GM23338 (cell line): ENCODE measurements around the gene CDC27. TPM values are rescaled to one million over a fixed set of nuclear protein-coding genes. Genes with fewer than 3 reads are reported as not detected.
A peak's percentile ranks its signal among the peaks of the same experiment; 100 is the strongest.

Source experiments
- ATAC-seq: fragments of 200-7000 bp; cut with Tn5 transposase; 3 replicates; pipeline ENCODE4 v1.9.1; 2020
- DNase-seq: peaks from one replicate; pipeline ENCODE4 v3.0.0-alpha.2; 2015; ENCODE audit warnings: low spot score
- H2AFZ ChIP-seq: fragments of 200-600 bp; sonication (generic); 2 replicates; pipeline ENCODE4 v1.8.0; 2016; ENCODE audit warnings: antibody characterized with exemption, mild to moderate bottlenecking, moderate library complexity
- H3F3A ChIP-seq: fragments of 200-600 bp; sonication (generic); replicated peaks from 2 replicates; pipeline ENCODE4 v1.8.0; 2017; ENCODE audit warnings: antibody characterized with exemption, mixed run types, low read depth
- H3K27ac ChIP-seq: fragments of 200-600 bp; sonication (generic); 2 replicates; pipeline ENCODE4 v1.6.1; 2016; ENCODE audit warnings: low read depth
- H3K27me3 ChIP-seq: fragments of 200-600 bp; sonication (generic); 2 replicates; pipeline ENCODE4 v1.8.0; 2016; ENCODE audit warnings: mild to moderate bottlenecking, mixed run types, moderate library complexity; ENCODE audit not compliant: insufficient read depth
- H3K36me3 ChIP-seq: fragments of 200-600 bp; sonication (generic); 2 replicates; pipeline ENCODE4 v1.8.0; 2016; ENCODE audit warnings: mild to moderate bottlenecking; ENCODE audit not compliant: insufficient read depth
- H3K4me1 ChIP-seq: fragments of 200-600 bp; sonication (generic); 2 replicates; pipeline ENCODE4 v1.8.0; 2016; ENCODE audit warnings: mild to moderate bottlenecking, moderate library complexity; ENCODE audit not compliant: insufficient read depth
- H3K4me2 ChIP-seq: fragments of 200-600 bp; sonication (generic); 2 replicates; pipeline ENCODE4 v1.7.1; 2017; ENCODE audit warnings: mixed run types
- H3K4me3 ChIP-seq: fragments of 200-600 bp; sonication (generic); 2 replicates; pipeline ENCODE4 v1.6.1; 2016; ENCODE audit warnings: mixed run types
- H3K79me2 ChIP-seq: fragments of 200-600 bp; sonication (generic); replicated peaks from 2 replicates; pipeline ENCODE4 v1.8.0; 2017; ENCODE audit warnings: mild to moderate bottlenecking; ENCODE audit not compliant: insufficient read depth
- H3K9me2 ChIP-seq: fragments of 200-600 bp; sonication (generic); 2 replicates; pipeline ENCODE4 v1.8.0; 2017; ENCODE audit not compliant: insufficient read depth
- H4K20me1 ChIP-seq: fragments of 200-600 bp; sonication (generic); replicated peaks from 2 replicates; pipeline ENCODE4 v1.8.0; 2017; ENCODE audit warnings: mild to moderate bottlenecking; ENCODE audit not compliant: insufficient read depth
- H3K27ac Mint-ChIP-seq: 2 replicates; pipeline ENCODE4 v1.8.0; 2020; ENCODE audit warnings: inconsistent platforms, mild to moderate bottlenecking, moderate library complexity, mixed read lengths
- H3K27me3 Mint-ChIP-seq: 3 replicates; pipeline ENCODE4 v1.8.0; 2022; ENCODE audit warnings: low read depth, mild to moderate bottlenecking, moderate library complexity, mixed read lengths, inconsistent platforms; ENCODE audit not compliant: insufficient read depth, poor library complexity
- H3K36me3 Mint-ChIP-seq: 3 replicates; pipeline ENCODE4 v1.8.0; 2021; ENCODE audit warnings: low read depth, mild to moderate bottlenecking, inconsistent platforms, moderate library complexity, mixed read lengths
- H3K4me1 Mint-ChIP-seq: 3 replicates; pipeline ENCODE4 v1.8.0; 2020; ENCODE audit warnings: mild to moderate bottlenecking, inconsistent platforms, mixed read lengths
- H3K4me3 Mint-ChIP-seq: 3 replicates; pipeline ENCODE4 v1.8.0; 2021; ENCODE audit warnings: moderate library complexity, mild to moderate bottlenecking, inconsistent platforms, mixed read lengths
- H3K9me3 Mint-ChIP-seq: 3 replicates; pipeline ENCODE4 v1.8.0; 2020; ENCODE audit warnings: moderate library complexity, mild to moderate bottlenecking, inconsistent platforms, mixed read lengths
- CREB1 ChIP-seq: fragments of 250-450 bp; sonication (Bioruptor Pico); IDR thresholded peaks from 2 replicates; pipeline ENCODE4 v1.5.0; 2020; ENCODE audit warnings: low read depth, mild to moderate bottlenecking, moderate library complexity
- ETS1 ChIP-seq: IDR thresholded peaks from 2 replicates; pipeline ENCODE4 v1.6.1; 2016; ENCODE audit warnings: antibody characterized with exemption
- EZH2phosphoT487 ChIP-seq: fragments of 200-600 bp; sonication (generic); IDR thresholded peaks from one replicate; pipeline ENCODE4 v1.8.1; 2018; ENCODE audit warnings: antibody characterized with exemption; ENCODE audit not compliant: unreplicated experiment
- JUNB ChIP-seq: IDR thresholded peaks from one replicate; pipeline ENCODE4 v1.6.1; 2016; ENCODE audit warnings: antibody characterized with exemption; ENCODE audit not compliant: unreplicated experiment
- NANOG ChIP-seq: IDR thresholded peaks from 2 replicates; pipeline ENCODE4 v1.6.1; 2016; ENCODE audit warnings: antibody characterized with exemption, borderline replicate concordance
- STAT1 ChIP-seq: IDR thresholded peaks from one replicate; pipeline ENCODE4 v1.6.1; 2016; ENCODE audit warnings: antibody characterized with exemption; ENCODE audit not compliant: unreplicated experiment
- ZNF114 ChIP-seq: fragments of 250-450 bp; sonication (Bioruptor Pico); IDR thresholded peaks from 2 replicates; pipeline ENCODE4 v1.5.0; 2020; ENCODE audit warnings: mild to moderate bottlenecking, moderate library complexity
- ZNF331 ChIP-seq: fragments of 250-450 bp; sonication (Bioruptor Pico); IDR thresholded peaks from 2 replicates; pipeline ENCODE4 v1.5.0; 2020; ENCODE audit warnings: low read depth, mild to moderate bottlenecking, moderate library complexity
- polyA plus RNA-seq: library from polyadenylated mRNA; unstranded; fragments of >200 nt; fragmentation: Nextera tagmentation; extraction: Ambion mirVana; gene quantifications from 2 replicates; pipeline ENCODE4 v1.2.1, GENCODE V29; 2016
- total RNA-seq: library from RNA; depleted of rRNA; stranded (reverse); fragments of >200 nt; shearing (Covaris generic); gene quantifications from 2 replicates; pipeline ENCODE4 v1.2.3, GENCODE V29; 2014
- TF ChIP-seq, protein P1 (sequence below): IDR thresholded peaks from one replicate; pipeline ENCODE4 v1.6.1; 2018; ENCODE audit warnings: antibody characterized with exemption; ENCODE audit not compliant: unreplicated experiment
- TF ChIP-seq, protein P2 (sequence below), 2 experiments: fragments of 200-600 bp in 1 of 2; sonication (generic) in 1 of 2; conservative IDR thresholded peaks; 2 replicates each; pipeline versions ENCODE4 v1.5.1 to v1.6.1; 2016 to 2017; ENCODE audit warnings: antibody characterized with exemption in 2 of 2, low read depth in 2 of 2, mild to moderate bottlenecking in 2 of 2, moderate library complexity in 1 of 2

CDC27 gene
- total and polyA plus RNA-seq, 2 experiments from 2014 or later: 49.7 to 85.5 TPM

- no peak overlapping the region for H3K27ac ChIP-seq
- Mint-ChIP-seq H3K27ac (no peak overlapping the region), H3K9me3 (no peaks in the 10 kb centered on the region), H3K36me3 (no peaks in the 10 kb centered on the region), H3K4me1 (peaks cover 13% of the 10 kb centered on the region), H3K4me3 (no peak overlapping the region), H3K27me3 (peaks cover 5% of the 10 kb centered on the region)
- no peak overlapping the region for H3K4me2 ChIP-seq
- peak overlapping the region; percentile 43; the same call in 1 of the 2 replicates for H2AFZ ChIP-seq
- ATAC-seq (no peak), DNase-seq (no peak)
- peaks cover 8% of the 10 kb centered on the region; the same call in 1 of the 2 replicates for H3K4me1 ChIP-seq
- H3K79me2 ChIP-seq: no peaks in the 10 kb centered on the region
- no peaks in the 10 kb centered on the region for H3F3A ChIP-seq
- no peak overlapping the region for H3K4me3 ChIP-seq
- H3K27me3 ChIP-seq: no peaks in the 10 kb centered on the region
- no peaks in the 10 kb centered on the region for H4K20me1 ChIP-seq
- no peaks in the 10 kb centered on the region for H3K9me2 ChIP-seq
- no peak for TF ChIP-seq EZH2phosphoT487
- no peak for TF ChIP-seq STAT1
- TF ChIP-seq, protein P1, sequence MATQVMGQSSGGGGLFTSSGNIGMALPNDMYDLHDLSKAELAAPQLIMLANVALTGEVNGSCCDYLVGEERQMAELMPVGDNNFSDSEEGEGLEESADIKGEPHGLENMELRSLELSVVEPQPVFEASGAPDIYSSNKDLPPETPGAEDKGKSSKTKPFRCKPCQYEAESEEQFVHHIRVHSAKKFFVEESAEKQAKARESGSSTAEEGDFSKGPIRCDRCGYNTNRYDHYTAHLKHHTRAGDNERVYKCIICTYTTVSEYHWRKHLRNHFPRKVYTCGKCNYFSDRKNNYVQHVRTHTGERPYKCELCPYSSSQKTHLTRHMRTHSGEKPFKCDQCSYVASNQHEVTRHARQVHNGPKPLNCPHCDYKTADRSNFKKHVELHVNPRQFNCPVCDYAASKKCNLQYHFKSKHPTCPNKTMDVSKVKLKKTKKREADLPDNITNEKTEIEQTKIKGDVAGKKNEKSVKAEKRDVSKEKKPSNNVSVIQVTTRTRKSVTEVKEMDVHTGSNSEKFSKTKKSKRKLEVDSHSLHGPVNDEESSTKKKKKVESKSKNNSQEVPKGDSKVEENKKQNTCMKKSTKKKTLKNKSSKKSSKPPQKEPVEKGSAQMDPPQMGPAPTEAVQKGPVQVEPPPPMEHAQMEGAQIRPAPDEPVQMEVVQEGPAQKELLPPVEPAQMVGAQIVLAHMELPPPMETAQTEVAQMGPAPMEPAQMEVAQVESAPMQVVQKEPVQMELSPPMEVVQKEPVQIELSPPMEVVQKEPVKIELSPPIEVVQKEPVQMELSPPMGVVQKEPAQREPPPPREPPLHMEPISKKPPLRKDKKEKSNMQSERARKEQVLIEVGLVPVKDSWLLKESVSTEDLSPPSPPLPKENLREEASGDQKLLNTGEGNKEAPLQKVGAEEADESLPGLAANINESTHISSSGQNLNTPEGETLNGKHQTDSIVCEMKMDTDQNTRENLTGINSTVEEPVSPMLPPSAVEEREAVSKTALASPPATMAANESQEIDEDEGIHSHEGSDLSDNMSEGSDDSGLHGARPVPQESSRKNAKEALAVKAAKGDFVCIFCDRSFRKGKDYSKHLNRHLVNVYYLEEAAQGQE: no peak
- no peak for TF ChIP-seq CREB1 (CRISPR knock-in tag)
- TF ChIP-seq ZNF114 (CRISPR knock-in tag): no peak
- TF ChIP-seq, protein P2, sequence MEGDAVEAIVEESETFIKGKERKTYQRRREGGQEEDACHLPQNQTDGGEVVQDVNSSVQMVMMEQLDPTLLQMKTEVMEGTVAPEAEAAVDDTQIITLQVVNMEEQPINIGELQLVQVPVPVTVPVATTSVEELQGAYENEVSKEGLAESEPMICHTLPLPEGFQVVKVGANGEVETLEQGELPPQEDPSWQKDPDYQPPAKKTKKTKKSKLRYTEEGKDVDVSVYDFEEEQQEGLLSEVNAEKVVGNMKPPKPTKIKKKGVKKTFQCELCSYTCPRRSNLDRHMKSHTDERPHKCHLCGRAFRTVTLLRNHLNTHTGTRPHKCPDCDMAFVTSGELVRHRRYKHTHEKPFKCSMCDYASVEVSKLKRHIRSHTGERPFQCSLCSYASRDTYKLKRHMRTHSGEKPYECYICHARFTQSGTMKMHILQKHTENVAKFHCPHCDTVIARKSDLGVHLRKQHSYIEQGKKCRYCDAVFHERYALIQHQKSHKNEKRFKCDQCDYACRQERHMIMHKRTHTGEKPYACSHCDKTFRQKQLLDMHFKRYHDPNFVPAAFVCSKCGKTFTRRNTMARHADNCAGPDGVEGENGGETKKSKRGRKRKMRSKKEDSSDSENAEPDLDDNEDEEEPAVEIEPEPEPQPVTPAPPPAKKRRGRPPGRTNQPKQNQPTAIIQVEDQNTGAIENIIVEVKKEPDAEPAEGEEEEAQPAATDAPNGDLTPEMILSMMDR (conservative IDR thresholded peaks at IDR 0.05; ENCODE audit: low read depth in 2 of 2): no peak
- no peaks in the 10 kb centered on the region for H3K36me3 ChIP-seq
Measured at GRCh38 chr17:47207143-47208067, 18.3 kb upstream of the CDC27 start.

- Mint-ChIP-seq H3K27me3 (peaks cover 3% of the 10 kb centered on the region), H3K27ac (no peak overlapping the region), H3K9me3 (no peaks in the 10 kb centered on the region), H3K36me3 (no peaks in the 10 kb centered on the region), H3K4me3 (no peak overlapping the region; the same call in 2 of the 3 replicates), H3K4me1 (peaks cover 13% of the 10 kb centered on the region)
- Histone ChIP-seq H2AFZ (peak overlapping the region; percentile 89), H3K79me2 (no peaks in the 10 kb centered on the region), H3K27me3 (no peaks in the 10 kb centered on the region), H4K20me1 (no peaks in the 10 kb centered on the region), H3F3A (no peaks in the 10 kb centered on the region), H3K9me2 (no peaks in the 10 kb centered on the region), H3K27ac (no peak overlapping the region), H3K4me2 (peak overlapping the region; percentile 24; the same call in 1 of the 2 replicates), H3K36me3 (no peaks in the 10 kb centered on the region), H3K4me3 (no peak overlapping the region), H3K4me1 (peaks cover 8% of the 10 kb centered on the region; the same call in 1 of the 2 replicates)
- DNase-seq: peak; percentile 44
- peak; percentile 72 for ATAC-seq
- TF ChIP-seq NANOG: no peak
- no peak for TF ChIP-seq ZNF331 (CRISPR knock-in tag)
- TF ChIP-seq, protein P1: no peak
- no peak for TF ChIP-seq ZNF114 (CRISPR knock-in tag)
- no peak for TF ChIP-seq ETS1
- no peak for TF ChIP-seq JUNB
Measured at GRCh38 chr17:47205419-47205963, 16.4 kb upstream of the CDC27 start.
